Left lung (tissue), 10 donors: ENCODE data around the gene HNRNPUL1. TPM values are rescaled to one million over a fixed set of nuclear protein-coding genes. Genes with fewer than 3 reads are reported as not detected.

Source experiments
- ATAC-seq: fragments of 200-7000 bp; cut with Tn5 transposase; one replicate; pipeline ENCODE4 v1.9.1; 2020; ENCODE audit warnings: moderate library complexity
- DNase-seq, 4 donors: peaks; one replicate each; pipeline ENCODE4 v3.0.0-alpha.2; 2013 to 2020
- H3K27ac ChIP-seq, 2 donors: fragments of 200-600 bp; sonication (generic) in 1 of 2; one replicate each; pipeline versions ENCODE4 v1.5.0 to v1.8.0; 2020 to 2021
- H3K27me3 ChIP-seq, 2 donors: fragments of 200-600 bp; sonication (generic) in 1 of 2; one replicate each; pipeline versions ENCODE4 v1.5.0 to v1.8.0; 2020 to 2021
- H3K36me3 ChIP-seq, 2 donors: fragments of 200-600 bp; sonication (generic) in 1 of 2; one replicate each; pipeline versions ENCODE4 v1.5.0 to v1.8.0; 2020 to 2021
- H3K4me1 ChIP-seq, 2 donors: fragments of 200-600 bp; one replicate each; pipeline ENCODE4 v1.8.0; 2021
- H3K4me3 ChIP-seq, 2 donors: fragments of 200-600 bp; sonication (generic) in 1 of 2; one replicate each; pipeline versions ENCODE4 v1.5.0 to v1.8.0; 2020 to 2021; ENCODE audit warnings: mild to moderate bottlenecking in 1 of 2
- H3K9me3 ChIP-seq, 2 donors: fragments of 200-600 bp; sonication (generic) in 1 of 2; one replicate each; pipeline versions ENCODE4 v1.5.0 to v1.8.0; 2020 to 2021
- CTCF ChIP-seq, 2 donors: fragments of 200-600 bp; sonication (generic) in 1 of 2; IDR thresholded peaks; one replicate each; pipeline versions ENCODE4 v1.5.0 to v1.8.0; 2021; ENCODE audit warnings: antibody characterized with exemption in 2 of 2
- intact Hi-C, 2 donors: fragments of 100-400 bp; cut with DNase I; formaldehyde crosslinking; loops; one replicate each; pipeline versions ENCODE4 v1.11.2 to v1.14.2; 2022
- polyA plus RNA-seq, 6 donors: library from polyadenylated mRNA; unstranded; fragments of 120-200 nt; gene quantifications; one replicate each; pipeline ENCODE4 v1.2.1, GENCODE V29; 2013; ENCODE audit not compliant: insufficient read length in 6 of 6
- total RNA-seq, 2 donors: library from RNA; stranded (reverse); fragmentation: NEBNext Ultra II Directional; extraction: Animal tissue kit (Norgen Biotek cat#: 25700); gene quantifications; one replicate each; pipeline ENCODE4 v1.2.1, GENCODE V29; 2021
- donor health status: DM: no; HTN: yes; CAD: no.
- donor health status: DM: no; HTN: no; CAD: no.

Gene HNRNPUL1
- total and polyA plus RNA-seq, 8 donors, result 168 to 240 (median 227) TPM

GRCh38 chr19:41310033-41310831 lies 46.1 kb downstream of the HNRNPUL1 start, which contains the start of gene CCDC97:
Gene CCDC97, plus strand, starts transcription at chr19:41310172. Its CDS starts 139 bp downstream, at chr19:41310311.
- Histone ChIP-seq H3K4me3 (peak within 1 kb of the TSS; percentile 63 to 85), H3K27ac (peak within 1 kb of the TSS; percentile 96 to 98), H3K36me3 (peaks cover 0 to 59% of the 10 kb centered on the region in 2 donors), H3K27me3 (no peaks in the 10 kb centered on the region), H3K9me3 (no peaks in the 10 kb centered on the region), H3K4me1 (peaks cover 28 to 70% of the 10 kb centered on the region in 2 donors)
- intact Hi-C loops, result no loop called here
- TF ChIP-seq CTCF (IDR thresholded peaks at IDR 0.05), result no peak
- DNase-seq (peak; percentile 90 to 96 (median 94)), ATAC-seq (peak; percentile 82)

GRCh38 chr19:41311072-41311471 lies 46.9 kb downstream of the HNRNPUL1 start:
- TF ChIP-seq CTCF (IDR thresholded peaks at IDR 0.05), result no peak
- Histone ChIP-seq H3K9me3 (no peaks in the 10 kb centered on the region), H3K4me3 (peak overlapping the region; percentile 63 to 85), H3K4me1 (peaks cover 28 to 68% of the 10 kb centered on the region in 2 donors), H3K36me3 (peaks cover 0 to 59% of the 10 kb centered on the region in 2 donors), H3K27ac (peak overlapping the region; percentile 96 to 98), H3K27me3 (no peaks in the 10 kb centered on the region)
- intact Hi-C loops, result no loop called here
- ATAC-seq, result no peak
- DNase-seq, result peak in 1 of 4 donors; percentile 27

- Histone ChIP-seq H3K27ac (no peak overlapping the region), H3K36me3 (peaks cover 0 to 59% of the 10 kb centered on the region in 2 donors), H3K9me3 (no peaks in the 10 kb centered on the region), H3K4me1 (peaks cover 28 to 63% of the 10 kb centered on the region in 2 donors), H3K4me3 (peak overlapping the region in 1 of 2 donors; percentile 85), H3K27me3 (no peaks in the 10 kb centered on the region)
- intact Hi-C loops, result no loop called here
- ATAC-seq (no peak), DNase-seq (peak in 1 of 4 donors; percentile 18)
- TF ChIP-seq CTCF (IDR thresholded peaks at IDR 0.05), result no peak
Observed at GRCh38 chr19:41311613-41312012, 47.4 kb downstream of the HNRNPUL1 start.

DNA sequence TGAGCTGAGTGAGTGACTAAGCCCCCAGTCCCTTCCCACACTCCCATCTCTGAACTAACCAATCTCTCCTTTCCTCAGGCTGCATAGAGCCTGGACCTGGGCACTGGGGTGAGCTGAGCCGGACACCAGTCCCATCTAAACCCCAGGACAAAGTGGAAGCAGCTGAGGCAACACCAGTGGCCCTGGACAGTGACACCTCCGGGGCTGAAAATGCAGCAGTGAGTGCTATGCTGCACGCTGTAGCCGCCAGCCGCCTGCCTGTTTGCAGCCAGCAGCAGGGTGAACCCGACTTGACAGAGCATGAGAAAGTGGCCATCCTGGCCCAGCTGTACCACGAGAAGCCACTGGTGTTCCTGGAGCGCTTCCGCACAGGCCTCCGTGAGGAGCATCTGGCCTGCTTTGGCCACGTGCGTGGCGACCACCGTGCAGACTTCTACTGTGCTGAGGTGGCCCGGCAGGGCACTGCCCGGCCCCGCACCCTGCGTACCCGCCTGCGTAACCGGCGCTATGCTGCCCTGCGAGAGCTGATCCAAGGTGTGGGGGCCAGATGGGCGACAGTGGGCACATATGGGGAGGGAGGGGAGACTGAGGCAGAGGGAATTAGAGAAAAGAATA lies 52.2 kb downstream of the HNRNPUL1 start:
- intact Hi-C loops, result no loop called here
- H3K4me3 ChIP-seq, result no peak overlapping the region
- TF ChIP-seq CTCF (IDR thresholded peaks at IDR 0.05), result no peak
- DNase-seq (peak in 1 of 4 donors; percentile 65), ATAC-seq (no peak)
- peaks cover 0 to 94% of the 10 kb centered on the region in 2 donors for H3K36me3 ChIP-seq
- H3K9me3 ChIP-seq, result no peaks in the 10 kb centered on the region
- H3K4me1 ChIP-seq, result peaks cover 2 to 30% of the 10 kb centered on the region in 2 donors
- no peak overlapping the region for H3K27ac ChIP-seq
- H3K27me3 ChIP-seq, result no peaks in the 10 kb centered on the region
